Naive thymus-derived CD8-positive, alpha-beta T cell (primary cell): ENCODE results near the gene LPAR2. TPM values are rescaled to one million over a fixed set of nuclear protein-coding genes. Genes with fewer than 3 reads are reported as not detected.
"Not testable (repeated sequence)": the region's sequence is repeated elsewhere in the genome, so short reads cannot be mapped to it uniquely, and the experiment has no call there.

ENCODE experiments used
- ATAC-seq, 2 donors: fragments of 150-1000 bp; cut with Tn5 transposase in 1 of 2; sonication (Bioruptor Pico), chemical (Tn5 transposase) in 1 of 2; 1 replicate in 1 of 2; 2 replicates in 1 of 2; pipeline ENCODE4 v1.10.0; 2021; ENCODE audit warnings: mild to moderate bottlenecking in 2 of 2, moderate library complexity in 2 of 2
- POLR2A ChIA-PET: fragments of 350-600 bp; sonication (Branson Sonifier 250); formaldehyde crosslinking; loops from one replicate; lab custom pipeline; 2021; ENCODE audit warnings: antibody characterized with exemption; lab: Charles Lee
- DNase-seq, 10 donors: peaks; one replicate each; pipeline versions ENCODE4 v3.0.0 to v3.0.0-alpha.2; 2020 to 2022
- H3K27ac Mint-ChIP-seq, 10 donors: one replicate each; pipeline ENCODE4 v1.8.0; 2020 to 2022; ENCODE audit warnings: mild to moderate bottlenecking in 10 of 10, mixed read lengths in 10 of 10, moderate library complexity in 4 of 10, inconsistent platforms in 1 of 10
- H3K27me3 Mint-ChIP-seq, 5 donors: one replicate each; pipeline ENCODE4 v1.8.0; 2021 to 2022; ENCODE audit warnings: mixed read lengths in 5 of 5
- H3K36me3 Mint-ChIP-seq, 3 donors: one replicate each; pipeline ENCODE4 v1.8.0; 2020 to 2022; ENCODE audit warnings: mixed read lengths in 3 of 3, mild to moderate bottlenecking in 2 of 3, inconsistent platforms in 1 of 3
- H3K4me1 Mint-ChIP-seq, 4 donors: one replicate each; pipeline ENCODE4 v1.8.0; 2021 to 2022; ENCODE audit warnings: mixed read lengths in 4 of 4
- H3K4me3 Mint-ChIP-seq, 10 donors: one replicate each; pipeline ENCODE4 v1.8.0; 2020 to 2022; ENCODE audit warnings: mild to moderate bottlenecking in 10 of 10, mixed read lengths in 10 of 10, moderate library complexity in 6 of 10, inconsistent platforms in 1 of 10
- H3K9me3 Mint-ChIP-seq, 9 donors: one replicate each; pipeline ENCODE4 v1.8.0; 2020 to 2022; ENCODE audit warnings: mixed read lengths in 9 of 9, mild to moderate bottlenecking in 3 of 9, inconsistent platforms in 1 of 9, moderate library complexity in 1 of 9
- polyA plus RNA-seq, 3 donors: library from polyadenylated mRNA; unstranded; fragments of 300-500 nt; fragmentation: Illumina TruSeq; gene quantifications; one replicate each; pipeline ENCODE4 v1.2.3, GENCODE V29; 2021
- total RNA-seq, 8 experiments: library from RNA in 2 of 8; stranded (reverse) in 2 of 8; gene quantifications; one replicate each; pipeline ENCODE4 v1.2.3 and lab custom pipeline; 2021 to 2026

The LPAR2 gene
- total and polyA plus RNA-seq, 5 experiments from 2014 or later = 12.9 to 93.1 (median 38.0) TPM

DNA sequence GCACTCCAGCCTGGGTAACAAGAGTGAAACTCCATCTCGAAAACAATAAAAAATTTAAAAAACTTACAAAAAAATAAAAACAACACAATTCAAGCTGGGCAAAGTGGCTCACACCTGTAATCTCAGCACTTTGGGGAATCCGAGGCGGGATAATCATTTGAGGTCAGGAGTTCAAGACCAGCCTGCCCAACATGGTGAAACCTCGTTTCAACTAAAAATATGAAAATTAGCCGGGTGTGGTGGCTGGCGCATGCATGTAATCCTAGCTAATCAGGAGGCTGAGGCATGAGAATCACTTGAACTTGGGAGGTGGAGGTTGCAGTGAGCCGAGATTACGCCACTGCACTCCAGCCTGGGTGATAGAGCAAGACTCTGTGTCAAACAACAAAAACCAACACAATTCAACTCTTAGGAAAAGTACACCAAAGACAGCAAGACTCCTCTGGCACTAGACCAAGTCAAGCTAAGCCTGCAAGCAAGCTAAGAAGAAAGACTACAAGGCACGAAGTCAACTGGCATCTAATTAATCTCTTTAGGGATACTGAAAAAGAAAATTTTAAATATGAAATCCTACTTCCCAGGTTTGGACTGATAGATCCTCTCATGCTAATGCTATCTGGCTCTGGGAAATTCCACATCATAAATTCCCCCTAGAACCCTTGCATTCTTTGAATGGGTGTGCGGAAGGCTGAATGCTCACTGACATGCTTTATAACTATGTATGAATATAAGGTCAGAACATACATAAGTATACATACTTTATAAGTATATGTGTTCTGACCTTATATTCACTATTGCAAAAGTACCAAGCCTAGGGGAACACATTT, 17.4 kb downstream of the LPAR2 start:
- Mint-ChIP-seq H3K9me3 (no peaks in the 10 kb centered on the region), H3K4me1 (peaks cover 21 to 60% (median 44%) of the 10 kb centered on the region in 4 donors), H3K27me3 (no peaks in the 10 kb centered on the region), H3K4me3 (no peak overlapping the region), H3K27ac (peak overlapping the region in 4 of 10 donors; percentile 8 to 71 (median 45)), H3K36me3 (peaks cover 0 to 21% (median 18%) of the 10 kb centered on the region in 3 donors)
- no peak for ATAC-seq
- DNase-seq = no peak
- POLR2A ChIA-PET = interaction anchor here (0.7 to 1.3 kb wide), 4 partner anchors 13 to 73 kb away, joined by 3 to 5 read pairs (median 4); partner anchors contain the start of gene CILP2

DNA sequence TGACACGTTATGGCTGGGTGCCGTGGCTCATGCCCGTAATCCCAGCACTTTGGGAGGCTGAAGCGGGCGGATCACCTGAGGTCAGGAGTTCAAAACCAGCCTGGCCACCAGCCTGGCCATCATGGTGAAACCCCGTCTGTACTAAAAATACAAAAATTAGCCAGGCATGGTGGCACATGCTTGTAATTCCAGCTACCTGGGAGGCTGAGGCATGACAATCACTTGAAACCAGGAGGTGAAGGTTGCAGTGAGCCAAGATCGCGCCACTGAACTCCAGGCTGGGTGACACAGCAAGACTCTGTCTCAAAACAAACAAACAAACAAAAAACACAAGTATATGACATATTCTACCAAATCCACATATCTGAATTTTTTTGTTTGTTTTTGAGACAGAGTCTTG, 21.3 kb downstream of the LPAR2 start:
- not testable (repeated sequence) for ATAC-seq, H3K27me3 Mint-ChIP-seq, DNase-seq, H3K9me3 Mint-ChIP-seq
- POLR2A ChIA-PET = interaction anchor here (0.6 to 7.5 kb wide), 5 partner anchors 17 to 414 kb away, joined by 3 to 39 read pairs (median 5); partner anchors contain the start of genes ATP13A1 and LPAR2
- Mint-ChIP-seq H3K27ac (peak overlapping the region in 9 of 10 donors; percentile 81 to 96 (median 94)), H3K4me1 (peaks cover 23 to 61% (median 43%) of the 10 kb centered on the region in 4 donors), H3K36me3 (peaks cover 0 to 13% (median 10%) of the 10 kb centered on the region in 3 donors), H3K4me3 (peak overlapping the region in 4 of 10 donors; percentile 4 to 77 (median 38))

DNA sequence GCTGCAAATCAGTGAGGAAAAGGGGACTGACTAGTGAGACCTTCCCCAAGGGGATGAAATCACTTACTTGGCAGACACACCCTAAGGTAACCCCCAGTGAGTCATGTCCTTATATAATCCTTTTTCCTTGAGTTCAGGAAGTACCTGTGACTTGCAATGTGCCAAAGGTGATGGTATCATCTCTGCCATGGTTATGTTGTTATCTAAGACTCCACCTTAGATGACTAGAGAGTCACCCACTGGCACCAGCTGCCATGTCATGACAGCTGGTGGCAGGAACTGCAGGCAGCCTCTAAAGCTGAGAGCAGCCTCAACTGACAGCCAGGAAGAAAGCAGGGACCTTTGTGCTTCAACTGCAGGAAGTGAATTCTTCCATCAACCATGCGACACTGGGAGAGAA, 22.0 kb downstream of the LPAR2 start:
- Mint-ChIP-seq H3K27ac (peak overlapping the region; percentile 81 to 96 (median 92)), H3K36me3 (peaks cover 0 to 13% (median 10%) of the 10 kb centered on the region in 3 donors)
- POLR2A ChIA-PET = interaction anchor here (0.6 to 7.5 kb wide), 9 partner anchors 9 to 221 kb away, joined by 3 to 39 read pairs (median 4); partner anchors contain the start of genes ATP13A1 and LPAR2

DNA sequence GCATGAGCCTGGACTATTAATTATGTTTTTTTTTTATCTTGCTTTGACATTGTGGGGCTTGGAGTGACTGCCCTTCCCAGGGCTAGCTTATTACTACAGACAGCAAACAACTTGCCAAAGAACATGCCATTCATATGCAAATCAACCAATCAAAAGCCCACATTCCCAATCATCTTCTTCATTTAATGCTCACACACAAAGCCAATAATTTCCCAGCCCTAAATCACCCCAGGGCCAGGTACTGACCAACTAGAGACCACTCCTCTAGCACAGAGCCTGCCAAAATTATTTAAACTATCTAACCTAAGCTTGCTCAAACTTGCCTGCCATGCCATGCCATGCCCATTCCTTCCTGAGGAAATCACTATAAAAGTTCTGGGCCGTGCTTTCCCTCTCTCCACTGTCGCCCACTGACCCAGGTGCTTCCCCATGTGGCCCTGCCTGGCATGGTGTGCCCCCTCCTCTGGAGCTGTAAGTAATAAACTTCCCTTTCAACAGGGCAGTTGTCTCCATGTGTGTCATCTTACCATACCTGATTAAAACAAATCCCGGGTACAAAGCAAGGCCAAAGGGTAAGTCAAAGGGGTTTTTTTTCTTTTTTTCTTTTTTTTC, 25.2 kb downstream of the LPAR2 start:
- H3K36me3 Mint-ChIP-seq = no peaks in the 10 kb centered on the region
- POLR2A ChIA-PET = interaction anchor here (0.6 to 7.5 kb wide), 16 partner anchors 13 to 187 kb away, joined by 3 to 39 read pairs (median 4); partner anchors contain the start of genes CILP2, GMIP, LPAR2 and PBX4
- peak overlapping the region in 9 of 10 donors; percentile 44 to 74 (median 60) for H3K4me3 Mint-ChIP-seq
- no peak for DNase-seq
- peaks cover 31 to 72% (median 59%) of the 10 kb centered on the region in 4 donors for H3K4me1 Mint-ChIP-seq
- no peak for ATAC-seq
- H3K9me3 Mint-ChIP-seq = no peaks in the 10 kb centered on the region
- no peaks in the 10 kb centered on the region for H3K27me3 Mint-ChIP-seq
- H3K27ac Mint-ChIP-seq = peak overlapping the region; percentile 57 to 94 (median 88)

More for the DNA sequence above, 22.0 kb downstream of the LPAR2 start:
- DNase-seq (peak in 7 of 10 donors; percentile 37 to 73 (median 45)), ATAC-seq (peak; percentile 73 to 85)
- peaks cover 30 to 66% (median 50%) of the 10 kb centered on the region in 4 donors for H3K4me1 Mint-ChIP-seq
- no peaks in the 10 kb centered on the region for H3K9me3 Mint-ChIP-seq
- peak overlapping the region in 8 of 10 donors; percentile 33 to 79 (median 62) for H3K4me3 Mint-ChIP-seq
- H3K27me3 Mint-ChIP-seq = no peaks in the 10 kb centered on the region

DNA sequence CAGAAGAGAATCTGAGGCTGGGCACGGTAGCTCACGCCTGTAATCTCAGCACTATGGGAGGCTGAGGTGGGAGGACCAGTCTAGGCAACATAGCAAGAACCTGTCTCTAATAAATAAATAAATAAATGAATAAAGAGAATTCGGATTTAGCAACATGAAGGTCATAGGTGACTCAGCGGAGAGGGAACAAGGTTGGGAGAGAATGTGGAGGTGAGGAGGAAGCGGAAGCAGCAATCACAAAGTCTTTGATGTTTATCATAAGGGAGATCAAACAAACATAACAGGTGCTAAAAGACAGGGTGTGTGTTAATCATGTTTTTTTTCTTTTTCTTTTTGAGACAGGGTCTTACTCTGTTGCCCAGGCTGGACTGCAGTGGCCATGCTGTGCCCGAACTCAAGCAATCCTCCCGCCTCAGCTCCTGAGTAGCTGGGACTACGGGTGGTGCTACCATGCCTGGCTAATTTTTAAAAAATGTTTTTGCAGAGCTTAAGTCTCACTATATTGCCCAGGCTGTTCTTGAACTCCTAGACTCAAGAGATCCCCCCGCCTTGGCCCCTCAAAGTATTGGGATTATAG, 25.8 kb downstream of the LPAR2 start:
- Mint-ChIP-seq H3K4me1 (peaks cover 34 to 77% (median 64%) of the 10 kb centered on the region in 4 donors), H3K36me3 (peaks cover 0 to under 1% (median 0%) of the 10 kb centered on the region in 3 donors), H3K27ac (peak overlapping the region; percentile 57 to 94 (median 88)), H3K4me3 (peak overlapping the region; percentile 44 to 74 (median 60)), H3K27me3 (no peaks in the 10 kb centered on the region), H3K9me3 (no peaks in the 10 kb centered on the region)
- peak in 1 of 2 donors; percentile 10 for ATAC-seq
- peak in 6 of 10 donors; percentile 16 to 66 (median 56) for DNase-seq
- POLR2A ChIA-PET = interaction anchor here (0.6 to 7.5 kb wide), 18 partner anchors 12 to 310 kb away, joined by 3 to 39 read pairs (median 3); partner anchors contain the start of genes CILP2, GMIP, LPAR2 and PBX4

DNA sequence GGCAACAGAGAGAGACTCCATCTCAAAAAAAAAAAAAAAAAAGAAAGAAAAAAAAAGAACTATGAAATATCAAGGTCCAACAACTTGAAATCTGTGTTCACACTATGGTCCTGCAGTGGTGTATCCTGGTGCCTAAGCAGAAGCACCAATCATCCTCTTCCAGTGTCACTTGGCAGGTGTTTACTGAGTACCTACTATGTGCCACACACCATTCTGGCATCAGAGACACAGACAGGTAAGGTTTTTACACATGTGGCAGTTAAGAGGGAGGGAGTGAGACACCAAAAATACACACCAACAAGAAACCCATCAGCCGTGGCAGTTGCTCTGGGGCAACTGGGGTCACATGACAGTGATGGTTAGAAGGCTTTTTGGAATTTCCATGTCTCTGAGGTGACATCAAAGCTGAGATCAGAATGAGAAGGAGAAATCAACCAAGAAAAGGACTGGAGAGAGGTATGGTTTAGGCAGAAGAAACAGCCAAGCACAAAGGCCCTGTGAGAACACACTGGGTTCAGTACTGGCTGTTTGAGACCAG, 27.2 kb downstream of the LPAR2 start:
- H3K4me1 Mint-ChIP-seq = peaks cover 28 to 75% (median 60%) of the 10 kb centered on the region in 4 donors
- H3K36me3 Mint-ChIP-seq = peaks cover 0 to 2% (median 2%) of the 10 kb centered on the region in 3 donors
- DNase-seq = no peak
- ATAC-seq = no peak
- H3K4me3 Mint-ChIP-seq = peak overlapping the region in 9 of 10 donors; percentile 1 to 74 (median 53)
- H3K9me3 Mint-ChIP-seq = no peaks in the 10 kb centered on the region
- no peaks in the 10 kb centered on the region for H3K27me3 Mint-ChIP-seq
- peak overlapping the region; percentile 57 to 94 (median 83) for H3K27ac Mint-ChIP-seq
- POLR2A ChIA-PET = interaction anchor here (0.7 to 7.5 kb wide), 6 partner anchors 8 to 965 kb away, joined by 3 to 39 read pairs (median 7); partner anchors contain the start of gene ZNF737

DNA sequence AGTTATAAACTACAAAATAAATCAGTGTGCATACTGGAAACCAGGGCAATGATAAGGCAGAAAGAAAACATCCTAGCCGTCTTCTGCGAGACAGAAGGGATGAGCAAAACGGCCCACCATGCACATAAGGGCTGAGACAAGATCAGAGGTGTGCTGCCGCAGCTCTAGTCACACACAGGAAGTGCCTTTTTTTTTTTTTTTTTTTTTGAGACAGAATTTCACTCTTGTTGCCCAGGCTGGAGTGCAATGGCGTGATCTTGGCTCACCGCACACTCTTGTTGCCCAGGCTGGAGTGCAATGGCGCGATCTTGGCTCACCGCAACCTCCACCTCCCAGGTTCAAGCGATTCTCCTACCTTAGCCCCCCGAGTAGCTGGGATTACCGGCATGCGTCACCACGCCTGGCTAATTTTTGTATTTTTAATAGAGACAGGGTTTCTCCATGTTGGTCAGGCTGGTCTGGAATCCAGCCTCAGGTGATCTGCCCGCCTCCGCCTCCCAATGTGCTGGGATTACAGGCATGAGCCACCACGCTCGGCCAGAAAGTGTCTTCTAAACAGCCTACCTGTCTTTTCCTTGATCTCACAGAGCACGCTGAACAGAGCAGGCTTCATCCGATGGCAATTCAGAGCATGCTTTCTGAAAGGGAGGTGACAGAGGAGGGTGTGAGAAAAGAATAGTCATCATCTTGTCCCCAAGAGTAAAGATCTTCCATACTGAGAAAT, 29.1 kb downstream of the LPAR2 start:
- Mint-ChIP-seq H3K27ac (peak overlapping the region; percentile 90 to 99 (median 98)), H3K4me3 (peak overlapping the region; percentile 62 to 87 (median 80)), H3K4me1 (peaks cover 32 to 80% (median 66%) of the 10 kb centered on the region in 4 donors)
- H3K9me3 Mint-ChIP-seq, H3K27me3 Mint-ChIP-seq, H3K36me3 Mint-ChIP-seq: not testable (repeated sequence)
- DNase-seq (peak; percentile 40 to 89 (median 76)), ATAC-seq (peak; percentile 67 to 74)
- POLR2A ChIA-PET = interaction anchor here (0.5 to 4.2 kb wide), 29 partner anchors 8 to 1590 kb away, joined by 3 to 35 read pairs (median 4); partner anchors contain the start of genes ATP13A1, GMIP, LPAR2 and NDUFA13

DNA sequence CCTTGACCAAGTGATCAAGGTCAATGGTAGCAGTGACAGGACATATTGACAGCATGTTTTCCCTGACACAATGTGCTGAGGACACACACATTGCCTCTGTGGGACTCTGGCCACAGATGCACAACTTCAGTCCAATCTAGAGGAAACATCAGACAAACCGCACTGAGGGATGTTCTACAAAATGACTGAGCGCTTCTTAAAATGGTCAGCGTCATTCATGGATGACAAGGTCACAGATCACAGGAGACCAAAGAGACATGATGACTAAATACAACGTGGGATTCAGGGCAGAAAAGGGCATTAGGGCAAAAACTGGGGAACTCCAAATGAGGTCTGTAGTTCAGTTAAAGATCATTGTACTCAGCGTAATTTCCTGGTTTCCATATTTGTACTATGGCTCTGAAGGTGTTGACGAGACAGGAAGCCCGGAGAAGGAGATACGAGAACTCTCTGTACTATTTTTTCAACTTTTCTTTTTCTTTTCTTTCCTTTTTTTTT, 30.2 kb downstream of the LPAR2 start:
- POLR2A ChIA-PET = interaction anchor here (0.6 to 4.2 kb wide), 21 partner anchors 9 to 268 kb away, joined by 3 to 35 read pairs (median 5); partner anchors contain the start of genes ATP13A1, GMIP, LPAR2 and NDUFA13
- Mint-ChIP-seq H3K9me3 (no peaks in the 10 kb centered on the region), H3K27ac (peak overlapping the region; percentile 90 to 99 (median 98)), H3K27me3 (no peaks in the 10 kb centered on the region), H3K36me3 (peaks cover 0 to 6% (median 2%) of the 10 kb centered on the region in 3 donors), H3K4me1 (peaks cover 26 to 76% (median 57%) of the 10 kb centered on the region in 4 donors), H3K4me3 (peak overlapping the region; percentile 62 to 87 (median 80))
- ATAC-seq (peak; percentile 69 to 81), DNase-seq (peak in 8 of 10 donors; percentile 62 to 87 (median 76))

DNA sequence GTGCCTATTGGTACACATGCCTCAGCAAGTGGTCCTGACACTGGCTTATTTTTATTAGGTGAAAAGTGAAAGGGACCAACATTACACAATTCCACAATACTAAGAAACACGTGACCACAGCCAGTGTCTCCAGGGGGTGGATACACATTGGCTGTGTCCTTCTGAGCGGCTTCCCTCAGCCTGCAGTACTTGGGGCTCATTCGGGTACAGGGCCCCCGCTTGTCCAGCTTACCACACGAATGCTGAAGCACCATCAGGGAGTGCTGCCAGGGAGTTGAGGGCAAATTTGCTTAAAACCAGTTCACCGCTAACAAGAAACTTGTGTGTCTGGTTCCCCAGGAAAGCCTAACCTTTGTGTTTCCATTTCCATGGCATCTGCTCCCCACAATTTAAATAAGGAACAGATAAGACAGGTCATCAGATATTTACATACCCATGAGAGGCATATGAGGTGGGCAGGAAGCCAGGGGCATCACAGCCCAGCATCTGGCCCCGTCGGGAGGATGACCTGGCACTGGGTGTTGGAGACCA, 32.8 kb downstream of the LPAR2 start:
- Mint-ChIP-seq H3K36me3 (peaks cover 0 to 10% (median 4%) of the 10 kb centered on the region in 3 donors), H3K4me3 (no peak overlapping the region), H3K27me3 (no peaks in the 10 kb centered on the region), H3K27ac (peak overlapping the region; percentile 27 to 98 (median 82)), H3K4me1 (peaks cover 17 to 66% (median 48%) of the 10 kb centered on the region in 4 donors), H3K9me3 (no peaks in the 10 kb centered on the region)
- no peak for DNase-seq
- ATAC-seq = no peak
- POLR2A ChIA-PET = interaction anchor here (1.6 to 4.2 kb wide), 2 partner anchors 24 to 73 kb away, joined by 3 to 35 read pairs; partner anchors contain the start of genes PBX4 and ZNF101

DNA sequence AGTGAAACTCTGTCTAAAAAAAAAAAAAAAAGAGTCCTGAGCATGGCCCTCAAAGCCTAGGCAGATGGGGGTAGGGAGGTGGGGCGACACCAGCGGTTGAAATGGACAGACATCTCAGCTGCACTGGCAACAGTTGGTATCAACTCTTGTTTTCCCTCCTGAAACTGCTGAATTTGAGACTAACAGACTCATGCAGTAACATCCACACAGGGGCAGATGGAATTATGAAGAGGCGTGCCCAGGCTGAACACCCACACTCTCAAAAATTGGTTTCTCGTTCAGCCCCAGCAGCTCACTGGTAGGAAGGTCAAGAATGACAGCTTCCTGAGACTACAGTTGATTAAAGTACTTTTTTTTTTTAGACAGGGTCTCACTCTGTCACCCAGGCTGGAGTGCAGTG, 33.6 kb downstream of the LPAR2 start:
- Mint-ChIP-seq H3K4me1 (peaks cover 24 to 68% (median 55%) of the 10 kb centered on the region in 4 donors), H3K36me3 (peaks cover 0 to 10% (median 4%) of the 10 kb centered on the region in 3 donors), H3K9me3 (no peaks in the 10 kb centered on the region), H3K4me3 (no peak overlapping the region), H3K27me3 (no peaks in the 10 kb centered on the region), H3K27ac (peak overlapping the region in 4 of 10 donors; percentile 9 to 81 (median 33))
- DNase-seq = no peak
- POLR2A ChIA-PET = no interaction called here
- no peak for ATAC-seq
